ENCODE measurements around the gene HEXA. TPM values are rescaled to one million over a fixed set of nuclear protein-coding genes. Genes with fewer than 3 reads are reported as not detected.
A peak's percentile ranks its signal among the peaks of the same experiment; 100 is the strongest.

Gene HEXA
- total and polyA plus RNA-seq, 8 donors: 30.7 to 84.8 (median 58.0) TPM

DNA sequence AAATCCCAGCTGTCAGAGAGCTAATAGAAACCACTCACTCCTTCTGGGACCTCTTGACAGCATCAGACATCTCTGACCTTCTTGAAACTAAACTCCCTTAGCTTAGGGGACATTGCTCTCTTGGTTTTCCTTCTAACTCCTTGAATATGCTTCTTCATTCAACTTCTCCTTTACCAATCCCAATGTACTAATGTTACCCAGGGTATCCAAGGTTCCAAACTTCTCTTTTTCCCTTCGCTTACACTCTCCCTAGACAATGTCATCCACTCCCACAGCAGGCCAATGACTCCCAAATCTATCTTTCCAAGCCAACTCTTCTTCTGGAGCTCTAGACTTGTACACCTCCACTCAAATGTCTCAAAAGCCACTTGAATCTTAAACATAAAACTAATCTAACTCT is 14.6 kb downstream of the HEXA start:
- no peak for DNase-seq
- Histone ChIP-seq H3K4me3 (no peak overlapping the region), H3K36me3 (peaks cover 4 to 20% (median 12%) of the 10 kb centered on the region in 4 donors), H3K9me3 (no peaks in the 10 kb centered on the region), H3K27ac (no peak overlapping the region), H3K4me1 (peaks cover 0 to 29% (median 14%) of the 10 kb centered on the region in 4 donors), H3K27me3 (no peaks in the 10 kb centered on the region)
- intact Hi-C loops (cut with DNase I; ENCODE audit: low total_unique reads): no loop called here
- TF ChIP-seq POLR2A (IDR thresholded peaks at IDR 0.05) (no peak), EP300 (IDR thresholded peaks at IDR 0.05) (no peak), POLR2AphosphoS5 (IDR thresholded peaks at IDR 0.05) (no peak), CTCF (IDR thresholded peaks at IDR 0.05) (no peak)
- WGBS, 5 donors: 88 to 96% (median 95%) methylated on average over 1 of the region's 1 CpG

GRCh38 chr15:72358650-72359171 is 17.1 kb downstream of the HEXA start:
- peaks cover 0 to 24% (median 14%) of the 10 kb centered on the region in 4 donors for H3K4me1 ChIP-seq
- H3K4me3 ChIP-seq: no peak overlapping the region
- H3K36me3 ChIP-seq: peaks cover 27 to 45% (median 37%) of the 10 kb centered on the region in 4 donors
- DNase-seq: peak; percentile 33 to 37
- 57 to 66% (median 61%) methylated on average over 7 of the region's 7 CpGs for WGBS, 5 donors
- no peaks in the 10 kb centered on the region for H3K9me3 ChIP-seq
- H3K27me3 ChIP-seq: no peaks in the 10 kb centered on the region
- intact Hi-C loops (cut with DNase I; ENCODE audit: low total_unique reads): no loop called here
- peak overlapping the region in 1 of 5 donors; percentile 12 for H3K27ac ChIP-seq
- TF ChIP-seq POLR2AphosphoS5 (IDR thresholded peaks at IDR 0.05): peak in 1 of 3 donors; percentile 8
- TF ChIP-seq POLR2A (IDR thresholded peaks at IDR 0.05): no peak

GRCh38 chr15:72358121-72358520 is 17.7 kb downstream of the HEXA start:
- peaks cover 29 to 48% (median 42%) of the 10 kb centered on the region in 4 donors for H3K36me3 ChIP-seq
- DNase-seq: no peak
- H3K27me3 ChIP-seq: no peaks in the 10 kb centered on the region
- H3K9me3 ChIP-seq: no peaks in the 10 kb centered on the region
- TF ChIP-seq EP300 (IDR thresholded peaks at IDR 0.05): no peak
- TF ChIP-seq POLR2A (IDR thresholded peaks at IDR 0.05): no peak
- TF ChIP-seq CTCF (IDR thresholded peaks at IDR 0.05): no peak
- TF ChIP-seq POLR2AphosphoS5 (IDR thresholded peaks at IDR 0.05): no peak
- H3K4me1 ChIP-seq: peaks cover 0 to 24% (median 14%) of the 10 kb centered on the region in 4 donors
- peak overlapping the region in 1 of 5 donors; percentile 12 for H3K27ac ChIP-seq
- WGBS, 5 donors: 80 to 93% (median 82%) methylated on average over 3 of the region's 3 CpGs
- intact Hi-C loops (cut with DNase I; ENCODE audit: low total_unique reads): no loop called here
- H3K4me3 ChIP-seq: no peak overlapping the region

DNA sequence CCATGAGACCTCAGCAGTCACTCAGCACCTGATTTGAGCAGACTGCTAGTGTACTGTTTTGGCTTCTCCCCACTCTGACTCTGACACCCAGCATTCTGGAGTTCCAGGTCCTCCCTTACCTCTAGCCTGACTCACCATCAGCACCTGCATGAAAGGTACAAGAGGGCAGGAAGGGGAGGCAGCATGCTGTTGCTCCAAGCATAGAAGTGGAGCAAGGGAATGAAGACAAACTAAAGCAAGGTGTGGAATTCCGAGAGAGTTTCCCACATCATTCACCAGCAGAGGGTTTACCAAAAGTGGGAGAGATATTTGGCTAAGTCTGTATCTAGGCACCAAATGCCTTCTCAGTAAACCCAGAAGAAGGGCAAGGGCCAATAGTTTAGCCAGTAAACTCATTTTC is 21.3 kb downstream of the HEXA start:
- Histone ChIP-seq H3K4me1 (peaks cover 0 to 16% (median 14%) of the 10 kb centered on the region in 4 donors), H3K9me3 (no peaks in the 10 kb centered on the region), H3K4me3 (no peak overlapping the region), H3K27me3 (no peaks in the 10 kb centered on the region), H3K27ac (no peak overlapping the region), H3K36me3 (peaks cover 47 to 77% (median 76%) of the 10 kb centered on the region in 4 donors)
- WGBS, 5 donors: 100% methylated on average over 1 of the region's 1 CpG
- no peak for TF ChIP-seq EP300 (IDR thresholded peaks at IDR 0.05)
- no peak for DNase-seq
- intact Hi-C loops (cut with DNase I; ENCODE audit: low total_unique reads): no loop called here

DNA sequence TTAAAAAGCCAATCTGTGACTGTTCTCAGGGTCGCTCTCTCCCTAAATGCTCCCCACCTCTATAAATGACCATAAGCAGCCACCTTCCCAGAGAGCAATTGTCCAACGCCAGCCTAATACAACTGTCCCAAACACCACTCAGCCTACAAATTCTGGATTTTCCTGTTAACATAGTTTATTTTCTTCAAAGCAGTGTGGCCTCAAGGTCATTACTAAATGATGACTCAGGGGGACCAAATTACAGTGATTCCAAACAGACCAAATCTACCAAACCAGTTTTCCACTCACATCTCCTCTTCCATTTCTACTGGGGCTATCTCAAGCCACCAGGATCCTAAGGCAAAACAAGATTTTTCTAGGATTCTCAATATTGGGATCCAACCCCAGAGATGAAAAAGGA is 22.5 kb downstream of the HEXA start:
- 85 to 97% (median 88%) methylated on average over 2 of the region's 2 CpGs for WGBS, 5 donors
- no peaks in the 10 kb centered on the region for H3K9me3 ChIP-seq
- no peak overlapping the region for H3K4me3 ChIP-seq
- peaks cover 57 to 90% (median 88%) of the 10 kb centered on the region in 4 donors for H3K36me3 ChIP-seq
- peaks cover 0 to 4% (median 3%) of the 10 kb centered on the region in 4 donors for H3K4me1 ChIP-seq
- DNase-seq: no peak
- intact Hi-C loops (cut with DNase I; ENCODE audit: low total_unique reads): no loop called here
- H3K27ac ChIP-seq: no peak overlapping the region
- TF ChIP-seq EP300 (IDR thresholded peaks at IDR 0.05): no peak
- TF ChIP-seq POLR2A (IDR thresholded peaks at IDR 0.05): no peak
- TF ChIP-seq CTCF (IDR thresholded peaks at IDR 0.05): no peak
- TF ChIP-seq POLR2AphosphoS5 (IDR thresholded peaks at IDR 0.05): no peak
- no peaks in the 10 kb centered on the region for H3K27me3 ChIP-seq

Data from stomach (tissue), 9 donors.